HG03460 (cell line): Measurements from ENCODE around the gene KCNJ4.

ENCODE experiments used
- ATAC-seq: cut with Tn5 transposase; IDR thresholded peaks from one replicate; pipeline ENCODE4 v1.9.1; 2021; ENCODE audit not compliant: unreplicated experiment

KCNJ4 gene

DNA sequence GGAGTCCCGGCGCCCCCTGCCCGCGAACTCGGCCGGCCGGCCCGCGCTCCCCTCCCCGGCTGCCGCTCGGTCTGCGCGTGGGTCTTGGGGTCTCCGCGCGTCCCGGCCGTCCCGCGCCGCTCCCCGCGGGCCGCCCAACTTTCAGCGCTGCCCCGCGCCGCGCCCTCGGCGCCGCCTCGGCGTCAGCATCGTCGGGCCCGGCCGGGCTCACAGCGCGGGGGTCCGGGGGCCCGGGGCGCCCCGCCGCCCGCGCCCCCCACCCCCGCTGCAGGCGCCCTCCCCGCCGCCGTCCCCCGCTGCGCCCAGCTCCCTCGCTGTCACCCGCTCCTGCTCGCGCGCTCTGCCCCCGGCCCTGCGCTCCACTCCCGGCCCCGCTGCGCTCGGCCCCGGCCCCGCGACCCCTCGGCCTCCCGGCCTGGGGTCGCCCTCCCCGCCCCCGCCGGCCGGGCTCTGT lies at the start of gene KCNJ4:
Gene KCNJ4, minus strand, starts transcription at position 124 of the 454 bp plus-strand sequence. CDS start 27,067 bp downstream, outside the sequence.
- ATAC-seq: no peak

DNA sequence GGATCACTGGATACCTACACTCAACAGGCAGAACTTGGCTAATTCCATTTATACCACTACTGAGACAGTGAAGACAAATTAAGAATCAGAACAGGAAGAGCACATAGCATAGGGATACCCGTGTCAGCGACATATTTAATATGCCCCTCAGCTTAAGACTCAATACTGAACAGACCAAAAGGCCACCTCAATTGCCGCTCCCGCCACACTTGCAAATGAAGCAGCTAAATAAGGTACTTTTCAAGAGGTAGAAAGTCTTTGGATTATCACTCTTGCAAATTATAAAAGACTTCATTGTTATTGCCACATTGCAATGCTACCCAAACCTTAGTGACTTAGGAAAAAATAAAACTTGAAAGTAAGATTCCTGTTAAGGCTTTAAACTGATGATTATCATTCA lies 48.0 kb upstream of the KCNJ4 start:
- ATAC-seq: no peak

DNA sequence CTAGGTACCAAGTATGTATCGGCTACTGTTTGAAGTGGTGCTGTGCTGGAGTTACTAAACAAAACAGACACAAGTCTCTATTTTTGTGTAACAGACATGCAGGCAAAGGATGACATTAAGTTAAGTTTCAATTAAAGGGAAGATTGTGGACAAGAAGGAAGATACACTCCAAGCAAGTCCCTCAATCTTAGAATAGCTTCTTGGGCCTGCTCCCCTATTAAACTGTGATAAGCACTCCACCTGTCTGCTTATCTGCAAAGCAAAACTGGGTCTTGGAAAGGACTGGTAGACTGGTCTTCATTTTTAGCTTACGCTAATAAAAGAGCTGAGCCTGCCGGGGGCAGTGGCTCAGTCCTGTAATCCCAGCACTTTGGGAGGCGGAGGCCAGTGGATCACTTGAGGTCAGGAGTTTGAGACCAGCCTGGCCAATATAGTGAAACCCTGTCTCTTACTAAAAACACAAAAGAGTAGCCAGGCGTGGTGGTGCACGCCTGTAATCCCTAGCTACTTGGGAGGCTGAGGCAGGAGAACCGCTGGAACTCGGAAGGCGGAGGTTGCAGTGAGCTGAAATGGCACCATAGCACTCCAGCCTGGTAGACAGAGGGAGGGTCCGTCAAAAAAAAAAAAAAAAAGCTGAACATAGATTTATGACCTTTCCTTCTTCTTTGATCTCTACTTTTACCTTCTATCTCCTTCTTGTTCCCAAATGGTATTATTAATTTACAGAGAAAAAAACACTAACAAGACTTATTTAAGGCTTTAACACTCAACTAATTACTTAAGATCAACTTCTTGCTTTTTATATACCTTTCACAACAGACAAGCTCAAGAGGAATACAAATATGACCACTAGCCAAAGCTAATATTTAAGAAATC lies 47.0 kb upstream of the KCNJ4 start:
- no peak for ATAC-seq

DNA sequence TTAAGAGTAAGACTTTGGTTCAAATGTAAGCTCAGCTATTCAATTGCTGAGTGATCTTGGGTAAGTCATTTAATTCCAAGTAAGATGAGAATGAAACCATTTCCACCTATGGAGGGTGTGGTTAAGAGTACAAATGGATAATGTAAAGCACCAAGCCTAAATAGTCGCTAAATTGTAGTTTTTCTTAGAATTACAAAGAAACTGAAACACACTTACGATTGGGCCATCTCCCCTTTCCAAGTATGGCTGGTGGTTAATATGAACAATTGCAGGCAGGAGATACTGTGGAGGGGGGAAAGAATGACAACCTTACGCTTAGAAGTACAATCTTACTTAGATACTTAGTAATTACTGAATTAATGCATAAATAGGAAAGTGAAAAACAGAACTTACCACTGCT lies 42.9 kb upstream of the KCNJ4 start:
- no peak for ATAC-seq

DNA sequence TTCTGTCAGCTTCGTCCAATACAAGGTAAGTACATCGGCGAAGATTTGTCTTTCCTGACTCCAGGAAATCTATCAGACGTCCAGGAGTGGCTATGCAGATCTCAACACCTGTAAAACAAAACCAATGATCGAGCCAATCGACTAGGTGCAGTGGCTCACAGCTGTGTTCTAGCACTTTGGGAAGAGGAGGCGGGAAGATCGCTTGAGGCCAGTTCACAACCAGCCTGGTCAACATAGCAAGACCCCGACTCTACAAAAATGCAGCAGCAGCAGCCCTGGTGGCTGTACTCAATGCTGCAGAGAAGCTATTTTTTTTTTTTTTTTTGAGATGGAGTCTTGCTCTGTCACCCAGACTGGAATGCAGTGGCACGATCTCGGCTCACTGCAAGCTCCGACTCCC lies 39.9 kb upstream of the KCNJ4 start:
- no peak for ATAC-seq

DNA sequence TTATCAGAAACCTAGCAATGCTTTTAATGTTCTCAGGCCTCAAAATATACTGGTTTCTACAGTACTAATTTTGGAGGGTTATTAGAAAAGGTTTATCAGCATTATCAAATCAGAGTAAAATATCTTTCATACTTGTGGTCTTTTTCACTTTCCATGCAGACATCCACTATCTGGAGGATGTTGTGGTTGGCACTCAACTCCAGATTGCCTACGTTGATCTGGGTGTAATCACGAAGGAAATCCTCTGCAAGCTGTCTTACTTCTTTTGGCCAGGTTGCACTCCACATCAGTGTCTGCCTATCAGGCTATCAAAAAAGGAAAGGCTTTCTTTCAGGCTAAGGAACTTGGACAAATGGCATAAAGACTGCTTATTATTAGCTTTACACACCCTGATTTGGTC lies 39.5 kb upstream of the KCNJ4 start:
- ATAC-seq: no peak

DNA sequence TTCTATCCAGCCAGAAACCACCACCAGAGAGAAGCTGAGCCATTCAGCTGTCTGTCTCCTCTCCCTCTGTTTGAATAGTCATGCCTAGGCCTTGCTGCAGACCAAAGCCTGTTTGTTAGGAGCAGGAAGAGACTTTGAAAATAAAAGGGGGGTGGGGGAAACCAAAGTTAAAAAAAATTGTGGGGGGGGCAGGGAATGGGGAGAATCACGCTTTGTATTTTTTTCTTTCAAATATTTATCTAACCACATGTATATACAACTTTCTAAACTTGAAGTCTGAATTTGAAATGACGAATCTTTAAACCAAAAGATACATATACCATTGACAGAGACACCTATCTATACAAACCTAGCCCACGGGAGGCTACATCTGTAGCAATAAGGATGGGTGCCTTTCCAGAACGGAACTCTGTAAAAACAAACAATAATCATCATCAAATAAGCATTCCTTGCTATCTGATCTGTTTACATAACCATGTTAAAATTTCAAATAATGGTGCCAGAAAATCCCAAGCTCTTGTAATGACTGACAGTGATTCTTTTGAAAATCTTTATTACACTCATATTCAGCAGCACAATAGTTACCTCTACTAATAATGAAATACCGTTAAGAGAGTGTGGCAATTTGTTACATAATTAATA lies 36.8 kb upstream of the KCNJ4 start:
- ATAC-seq: no peak

DNA sequence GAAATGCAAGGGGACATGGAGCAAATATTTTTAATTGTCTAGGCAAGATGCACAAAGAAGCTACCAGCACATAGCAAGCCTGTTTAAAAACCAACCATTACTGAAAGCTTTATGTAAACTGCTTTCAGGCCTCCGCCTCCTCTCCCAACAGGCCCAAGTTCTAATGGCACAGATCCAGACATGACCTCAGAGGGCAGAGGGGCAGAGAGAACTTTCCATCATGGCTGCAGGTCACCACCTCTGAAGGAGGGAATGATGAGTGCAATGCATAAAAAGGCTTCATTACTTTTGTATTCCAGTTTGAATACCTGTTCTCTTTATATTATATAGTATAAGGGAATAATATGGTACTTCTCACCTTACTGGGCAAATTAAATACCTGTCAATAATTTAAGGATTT lies 35.9 kb upstream of the KCNJ4 start:
- no peak for ATAC-seq

DNA sequence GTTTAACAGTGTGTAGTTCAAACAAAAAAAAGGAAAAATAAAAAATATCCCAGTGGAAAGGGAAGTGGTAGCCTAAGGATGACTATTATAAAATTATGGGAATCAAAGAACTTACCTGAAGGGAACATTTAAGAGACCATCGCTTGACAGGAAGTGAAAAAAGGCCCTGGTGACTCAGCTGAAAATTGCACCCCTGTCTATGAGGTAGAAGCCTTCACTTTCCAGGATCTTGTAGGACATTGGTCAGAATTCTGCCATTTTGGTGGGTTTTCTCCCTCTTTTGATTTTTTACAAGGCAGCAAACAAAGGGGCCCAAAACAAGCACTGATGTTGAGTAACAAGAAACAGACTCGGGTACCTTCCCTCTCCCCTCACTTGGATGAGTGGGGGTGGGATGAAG lies 35.5 kb upstream of the KCNJ4 start:
- no peak for ATAC-seq

DNA sequence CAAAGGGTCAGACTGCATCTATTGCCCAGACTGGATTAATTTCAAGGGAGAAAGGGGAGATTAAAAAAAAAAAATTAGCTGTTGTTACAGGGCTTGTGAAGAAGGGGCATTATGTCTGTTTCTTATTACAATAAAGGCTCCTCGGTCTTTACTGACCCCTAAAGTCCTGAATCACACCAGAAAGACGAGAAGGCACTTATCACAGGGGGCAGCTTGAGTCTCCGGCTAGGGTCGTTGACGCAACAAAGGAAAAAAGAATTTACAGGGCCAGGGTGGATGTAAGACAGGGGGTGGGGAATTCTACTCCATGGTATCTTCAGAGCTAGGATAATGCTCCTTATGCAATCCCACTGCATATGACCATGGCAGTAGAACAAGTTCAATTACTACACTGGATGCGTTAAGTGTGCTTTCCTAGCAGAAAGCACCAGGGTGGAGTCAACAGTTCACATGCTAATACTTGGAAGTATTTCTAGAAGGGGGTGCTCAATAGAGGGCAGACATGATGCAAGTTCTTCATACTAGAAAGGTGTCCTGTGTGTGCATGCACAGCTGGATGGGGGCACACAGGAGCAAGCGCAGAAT lies 34.7 kb upstream of the KCNJ4 start:
- ATAC-seq: no peak

DNA sequence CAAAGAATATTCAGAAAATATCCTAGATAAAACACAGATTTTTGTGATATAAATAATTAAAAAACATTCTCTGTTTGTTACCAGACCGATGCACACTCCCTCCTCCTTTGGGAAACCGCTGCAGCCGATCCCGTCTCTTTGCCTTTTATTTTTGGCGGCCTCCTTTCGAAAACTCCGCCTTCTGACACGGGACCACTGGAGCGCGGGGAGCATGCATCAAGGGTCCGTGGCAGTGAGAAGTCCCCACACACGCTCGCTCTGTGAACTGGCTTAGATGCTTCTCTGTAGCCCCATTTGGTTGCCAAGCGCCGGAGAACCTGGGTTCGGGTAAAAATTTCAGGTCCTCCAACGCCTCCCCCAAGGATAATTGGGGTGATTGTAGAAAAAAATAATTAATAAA lies 34.1 kb upstream of the KCNJ4 start:
- ATAC-seq: no peak

DNA sequence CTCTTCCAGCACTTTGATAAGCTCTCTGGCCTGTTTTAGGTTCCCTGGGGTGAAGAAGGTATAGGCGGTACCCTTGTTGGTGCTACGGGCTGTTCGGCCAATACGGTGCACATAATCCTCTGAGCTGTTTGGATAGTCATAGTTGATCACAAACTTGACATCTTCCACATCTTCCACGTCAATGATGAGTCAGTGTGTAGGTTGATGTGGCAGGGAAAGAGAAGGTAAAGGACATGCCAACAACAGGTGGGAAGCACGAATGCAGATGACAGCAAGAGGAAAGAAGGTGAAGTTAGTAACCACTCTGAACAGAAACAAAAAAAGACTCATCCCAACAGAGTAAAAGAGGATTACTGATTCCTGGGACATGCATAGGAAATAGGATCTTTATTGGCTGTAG lies 32.9 kb upstream of the KCNJ4 start:
- ATAC-seq: no peak

DNA sequence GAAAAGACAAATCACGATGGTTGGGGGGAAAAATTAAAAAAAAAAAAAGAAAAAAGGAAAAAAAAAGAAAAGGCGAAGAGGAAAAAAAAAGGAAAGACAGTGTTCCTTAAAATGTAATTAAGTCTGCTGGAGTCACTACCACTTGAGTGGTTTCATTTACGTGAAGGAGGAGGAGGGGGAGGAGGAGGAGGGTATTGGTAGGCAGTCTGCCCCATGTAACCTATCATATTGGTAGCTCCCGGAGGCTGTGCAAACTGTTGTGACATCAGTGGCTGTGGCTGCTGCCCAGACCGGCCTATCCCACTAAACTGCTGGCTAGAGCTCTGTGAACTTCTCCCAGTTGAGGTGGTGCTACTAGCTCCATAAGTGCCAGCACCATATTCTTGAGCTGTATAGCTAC lies 30.8 kb upstream of the KCNJ4 start:
- no peak for ATAC-seq

DNA sequence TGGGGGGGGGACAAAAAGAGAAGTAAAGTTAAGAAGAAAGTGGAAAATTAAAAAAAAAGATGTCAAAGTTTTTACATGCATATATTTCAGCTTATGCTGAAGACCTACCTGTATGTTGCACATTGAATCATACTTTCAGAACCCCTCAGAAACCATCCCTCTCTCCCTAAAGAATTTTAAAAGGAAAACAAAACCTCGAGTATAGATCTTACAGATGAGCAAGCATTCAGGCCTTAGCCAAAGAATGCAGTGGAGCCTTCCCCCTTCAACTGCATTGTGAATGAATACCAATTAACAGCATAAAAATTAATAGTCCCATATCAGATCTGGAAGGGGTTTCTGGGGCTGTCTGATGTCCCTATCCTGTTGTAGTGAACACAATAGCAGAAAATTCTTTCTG lies 29.2 kb upstream of the KCNJ4 start:
- ATAC-seq: no peak

DNA sequence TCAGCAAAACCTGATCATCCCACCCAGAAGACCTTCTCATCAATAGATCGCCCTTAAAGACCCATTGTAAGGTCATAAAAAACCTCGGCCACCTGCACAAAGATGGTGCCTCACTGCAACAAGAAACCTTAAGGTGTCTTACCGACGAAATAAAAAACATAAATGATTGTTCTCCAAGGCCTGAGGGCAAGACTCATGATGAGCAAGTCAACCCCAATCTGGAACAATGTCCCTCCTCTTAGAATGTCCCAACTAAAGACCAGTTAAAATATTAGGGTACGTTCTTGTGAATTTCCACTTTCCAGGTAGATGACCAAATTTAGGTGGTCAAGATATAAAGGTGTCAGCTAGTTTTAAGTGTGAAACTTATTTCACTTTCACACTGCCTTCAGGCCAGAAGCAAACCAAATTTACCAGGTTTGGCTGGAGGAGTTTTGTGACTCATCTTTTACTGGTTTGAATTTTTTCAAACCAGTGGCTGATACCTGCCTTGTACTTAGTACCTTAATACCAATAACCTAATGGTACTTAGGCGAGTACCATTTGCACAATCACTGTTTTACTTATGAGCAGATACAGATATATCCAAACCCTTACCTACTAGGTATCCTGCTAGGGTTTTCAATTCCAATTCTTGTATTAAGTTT lies 27.8 kb upstream of the KCNJ4 start:
- ATAC-seq: no peak

DNA sequence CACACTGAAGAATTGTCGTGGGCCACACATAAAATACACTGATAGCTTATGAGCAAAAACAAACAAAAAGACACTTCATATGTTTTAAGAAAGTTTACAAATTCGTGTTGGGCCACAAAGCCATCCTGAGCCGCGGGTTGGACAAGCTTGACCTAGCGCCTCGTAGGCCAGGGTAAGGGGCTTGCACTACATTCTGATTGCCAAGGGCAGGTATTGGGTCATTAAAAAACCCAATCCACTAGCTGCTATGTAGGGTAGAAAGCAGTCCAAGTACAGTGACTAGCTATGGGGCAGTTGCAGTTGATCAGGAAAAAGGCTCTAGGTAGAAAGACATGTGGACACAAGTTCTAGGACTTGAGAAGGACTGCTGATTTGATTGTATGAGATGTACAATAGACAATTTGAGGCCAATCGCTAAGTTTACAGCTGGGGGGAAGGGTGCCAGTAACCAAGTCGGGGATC lies 26.9 kb upstream of the KCNJ4 start:
- no peak for ATAC-seq

DNA sequence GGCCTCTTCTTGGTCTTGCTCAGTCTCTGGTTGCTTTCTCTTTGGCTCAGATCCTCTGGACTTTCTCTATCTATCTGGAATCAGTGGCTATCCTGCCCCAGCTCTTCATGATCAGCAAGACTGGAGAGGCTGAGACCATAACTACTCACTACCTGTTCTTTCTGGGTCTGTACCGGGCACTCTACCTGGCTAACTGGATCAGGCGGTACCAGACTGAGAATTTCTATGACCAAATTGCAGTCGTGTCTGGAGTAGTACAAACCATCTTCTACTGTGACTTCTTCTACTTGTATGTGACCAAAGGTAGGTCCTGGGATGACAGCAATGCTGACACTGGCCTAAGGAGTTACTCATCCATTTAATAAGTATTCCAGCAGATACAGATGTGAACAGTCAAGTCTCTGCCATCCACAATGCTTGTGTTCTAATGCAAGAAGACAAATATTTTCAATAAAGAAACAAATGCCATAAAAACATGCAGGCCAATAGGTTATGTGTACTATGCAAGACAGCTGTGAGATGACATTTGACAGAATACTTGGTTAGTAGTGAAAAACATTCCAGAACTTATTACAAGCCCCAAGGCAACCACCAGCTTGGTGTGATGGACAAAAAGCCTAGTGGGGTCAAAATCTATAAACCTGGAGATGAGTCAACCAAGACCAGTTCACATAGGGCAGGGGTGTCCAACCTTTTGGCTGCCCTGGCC lies 26.3 kb upstream of the KCNJ4 start:
- no peak for ATAC-seq

DNA sequence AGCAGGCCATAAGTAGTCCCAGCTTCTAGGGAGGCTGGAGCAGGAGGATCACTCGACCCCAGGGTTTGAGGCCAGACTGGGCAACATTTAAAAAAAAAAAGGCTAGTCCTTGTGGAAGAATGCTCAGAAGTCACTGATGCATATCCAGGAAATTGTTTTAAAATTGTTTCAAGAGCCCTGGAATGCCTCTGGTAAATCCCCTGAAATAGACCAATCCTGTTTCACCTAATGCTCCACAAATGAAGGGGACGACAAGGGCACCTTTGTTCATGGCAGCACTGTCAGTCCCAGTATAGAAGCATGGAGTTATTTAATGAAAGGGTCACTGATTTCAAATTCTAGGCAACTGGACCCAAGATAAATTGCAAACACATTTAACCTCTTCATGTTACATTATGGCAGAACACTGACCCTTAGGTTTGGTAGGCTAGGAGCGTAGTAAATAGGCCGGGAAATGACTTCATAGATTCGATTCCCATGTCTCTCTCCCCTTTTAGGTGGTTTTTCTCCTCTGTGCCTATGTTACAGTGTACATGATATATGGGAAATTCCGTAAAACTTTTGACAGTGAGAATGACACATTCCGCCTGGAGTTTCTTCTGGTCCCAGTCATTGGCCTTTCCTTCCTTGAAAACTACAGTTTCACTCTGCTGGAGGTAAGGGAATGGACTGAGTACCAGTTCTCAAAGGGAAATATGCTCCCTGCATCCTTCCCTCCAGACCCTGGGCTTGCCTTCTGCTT lies 24.3 kb upstream of the KCNJ4 start:
- ATAC-seq: no peak

DNA sequence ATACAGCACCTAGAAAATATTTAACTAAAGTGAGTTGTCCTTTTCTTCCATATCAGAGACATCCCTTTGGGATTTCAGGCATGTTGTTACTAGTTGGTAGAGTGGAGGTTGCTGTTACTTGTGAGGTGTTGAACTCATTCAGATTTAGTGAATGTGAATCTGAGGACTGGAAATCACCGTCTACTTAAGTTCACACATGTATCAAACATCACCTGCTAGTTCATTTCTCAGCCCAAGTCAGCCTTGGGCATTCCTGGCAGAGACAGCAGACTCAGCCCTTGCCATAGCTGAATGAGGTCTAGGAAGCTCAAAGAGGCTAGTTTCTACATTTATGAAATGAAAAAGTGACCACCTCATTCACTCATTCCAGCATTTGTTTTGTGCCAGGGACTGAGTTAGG lies 22.6 kb upstream of the KCNJ4 start:
- no peak for ATAC-seq

DNA sequence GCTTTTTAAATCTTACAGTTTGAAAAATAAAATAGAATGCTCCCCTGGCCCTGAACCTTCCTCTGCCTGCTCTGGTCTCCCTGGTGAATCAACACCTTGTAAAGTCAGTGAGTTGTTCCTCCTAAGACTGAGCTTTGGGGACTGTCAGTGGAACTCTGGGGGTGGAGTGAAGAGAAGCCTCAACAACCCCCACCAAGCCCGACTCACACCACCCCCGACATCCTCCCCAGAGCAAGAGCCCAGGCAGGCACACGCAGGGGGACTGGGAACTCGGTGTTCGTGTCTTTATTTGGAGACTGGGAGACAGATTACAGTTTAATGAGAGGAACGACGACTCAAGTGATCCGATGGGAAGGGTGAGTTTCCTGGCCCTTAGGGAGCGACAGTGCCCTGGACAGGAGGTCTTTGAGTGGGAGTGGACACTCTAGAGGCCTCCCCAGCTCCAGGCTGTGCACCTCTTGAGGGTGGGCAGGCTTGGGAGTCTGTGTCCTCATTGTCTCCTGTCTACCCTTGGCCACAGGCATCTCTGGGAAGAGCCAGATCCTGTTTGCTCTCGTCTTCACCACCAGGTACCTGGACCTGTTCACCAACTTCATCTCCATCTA lies 19.1 kb upstream of the KCNJ4 start:
- no peak for ATAC-seq
